ENCODE results near the gene FAM210A.
"Not testable (repeated sequence)": the region's sequence is repeated elsewhere in the genome, so short reads cannot be mapped to it uniquely, and the experiment has no call there.

FAM210A gene

DNA sequence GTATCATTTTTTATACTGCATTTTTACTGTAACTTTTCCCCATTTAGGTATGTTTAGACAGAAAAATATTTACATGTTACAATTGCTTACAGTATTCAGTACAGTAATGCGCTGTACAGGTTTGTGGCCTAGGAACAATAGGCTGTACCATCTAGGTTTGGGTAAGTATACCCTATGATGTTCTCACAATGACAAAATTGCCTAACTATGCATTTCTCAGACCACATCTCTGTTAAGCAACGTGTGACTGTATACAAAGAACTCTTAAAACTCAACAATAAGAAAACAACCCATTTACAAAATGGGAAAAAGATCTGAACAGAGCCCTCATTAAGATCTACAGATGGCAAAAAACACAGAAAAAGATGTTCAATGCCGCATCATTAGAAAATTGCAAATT is 29.4 kb downstream of the FAM210A start:
- no peak for FAIRE-seq

DNA sequence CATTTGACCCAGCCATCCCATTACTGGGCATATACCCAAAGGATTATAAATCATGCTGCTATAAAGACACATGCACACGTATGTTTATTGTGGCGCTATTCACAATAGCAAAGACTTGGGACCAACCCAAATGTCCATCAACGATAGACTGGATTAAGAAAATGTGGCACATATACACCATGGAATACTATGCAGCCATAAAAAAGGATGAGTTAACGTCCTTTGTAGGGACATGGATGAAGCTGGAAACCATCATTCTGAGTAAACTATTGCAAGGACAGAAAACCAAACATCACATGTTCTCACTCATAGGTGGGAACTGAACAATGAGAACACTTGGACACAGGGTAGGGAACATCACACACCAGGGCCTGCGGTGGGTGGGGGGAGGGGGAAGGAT is 31.0 kb downstream of the FAM210A start:
- FAIRE-seq = not testable (repeated sequence)

DNA sequence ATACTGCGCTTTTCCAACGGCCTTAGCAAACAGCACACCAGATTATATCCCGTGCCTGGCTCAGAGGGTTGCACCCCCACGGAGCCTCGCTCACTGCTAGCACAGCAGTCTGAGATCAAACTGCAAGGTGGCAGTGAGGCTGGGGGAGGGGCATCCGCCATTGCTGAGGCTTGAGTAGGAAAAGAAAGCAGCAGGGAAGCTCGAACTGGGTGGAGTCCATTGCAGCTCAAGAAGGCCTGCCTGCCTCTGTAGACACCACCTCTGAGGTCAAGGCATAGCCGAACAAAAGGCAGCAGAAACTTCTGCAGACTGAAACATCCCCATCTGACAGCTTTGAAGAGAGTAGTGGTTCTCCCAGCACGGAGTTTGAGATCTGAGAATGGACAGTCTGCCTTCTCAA is 36.3 kb downstream of the FAM210A start:
- not testable (repeated sequence) for FAIRE-seq

DNA sequence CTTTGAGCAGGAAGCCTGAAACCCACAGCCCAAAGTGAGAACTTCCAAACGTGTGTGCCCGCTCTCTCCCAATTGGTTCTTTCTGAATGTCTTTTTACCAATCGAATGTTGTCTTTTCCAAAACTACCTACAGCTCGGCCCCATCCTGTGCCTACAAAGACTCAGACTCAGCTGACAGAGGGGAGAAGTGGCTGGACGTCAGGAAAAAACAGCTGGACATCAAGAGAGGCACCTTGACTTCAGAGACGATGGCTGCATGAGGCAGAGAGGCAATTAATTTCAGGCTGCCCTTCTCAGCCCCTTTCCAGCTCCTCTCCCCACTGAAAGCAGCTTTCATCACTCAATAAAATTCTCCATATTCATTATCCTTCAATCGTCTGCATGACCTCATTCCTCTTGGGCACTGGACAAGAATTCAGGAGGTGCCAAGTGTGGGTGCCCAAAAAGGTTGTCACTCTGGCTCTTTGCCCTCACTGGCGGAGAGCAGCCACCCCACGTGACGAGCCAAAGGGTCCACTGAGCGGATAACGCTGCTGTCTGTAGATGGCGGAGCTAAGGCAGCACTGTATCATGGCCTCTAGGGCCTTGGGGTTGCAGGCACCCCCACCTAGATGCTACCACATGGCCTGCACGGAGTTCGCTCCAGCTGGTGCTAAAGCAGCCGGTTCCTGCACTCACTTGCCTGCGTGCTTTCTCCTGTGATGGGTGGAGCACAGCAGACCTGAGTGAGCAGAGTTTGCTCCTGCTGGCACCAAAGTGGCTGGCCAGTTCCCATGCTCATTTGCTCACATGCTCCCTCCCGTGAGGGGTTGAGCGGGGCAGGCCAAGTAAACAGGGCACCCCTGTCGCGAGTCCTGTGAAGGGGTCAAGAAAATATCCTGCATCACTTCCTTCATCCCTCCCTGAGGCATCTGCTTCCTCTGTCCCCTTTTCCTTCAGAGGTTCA is 37.9 kb downstream of the FAM210A start:
- no peak for FAIRE-seq

DNA sequence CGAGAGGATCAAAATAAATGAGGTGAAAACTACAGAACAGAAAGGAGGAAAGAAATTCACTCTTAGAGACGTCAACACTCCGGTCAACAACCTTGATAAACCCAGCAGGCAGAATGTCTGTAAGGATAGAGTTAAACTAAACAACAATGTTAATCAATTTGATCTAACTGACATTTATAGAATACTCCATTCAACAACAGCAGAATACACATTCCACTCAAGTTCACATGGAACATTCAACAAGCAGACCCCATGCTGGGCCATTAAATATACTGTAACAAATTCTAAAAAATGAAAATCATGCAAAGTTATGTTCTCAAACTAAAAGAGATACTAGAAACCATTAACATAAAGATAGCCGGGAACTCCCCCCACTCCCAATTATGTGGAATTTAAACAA is 41.8 kb downstream of the FAM210A start:
- no peak for FAIRE-seq

DNA sequence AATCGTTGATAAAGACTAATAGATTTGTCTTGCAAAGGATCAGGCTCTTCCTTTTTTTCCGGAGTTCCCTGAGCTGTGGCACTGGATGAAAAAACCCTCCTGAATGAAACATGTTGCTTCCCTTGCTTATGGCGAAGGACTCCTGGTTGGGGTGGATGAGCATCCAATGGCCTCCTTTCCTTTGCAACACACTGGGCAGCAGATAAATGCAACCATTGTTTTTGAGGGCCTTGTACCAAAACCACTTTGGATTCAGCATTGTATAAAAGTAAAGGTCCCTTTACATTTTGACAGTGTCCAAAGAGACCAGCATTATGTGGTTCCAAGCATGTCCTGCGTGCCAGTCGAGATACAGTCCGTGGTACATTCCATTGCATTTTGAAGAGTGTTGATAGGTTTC is 44.7 kb downstream of the FAM210A start:
- no peak for FAIRE-seq

DNA sequence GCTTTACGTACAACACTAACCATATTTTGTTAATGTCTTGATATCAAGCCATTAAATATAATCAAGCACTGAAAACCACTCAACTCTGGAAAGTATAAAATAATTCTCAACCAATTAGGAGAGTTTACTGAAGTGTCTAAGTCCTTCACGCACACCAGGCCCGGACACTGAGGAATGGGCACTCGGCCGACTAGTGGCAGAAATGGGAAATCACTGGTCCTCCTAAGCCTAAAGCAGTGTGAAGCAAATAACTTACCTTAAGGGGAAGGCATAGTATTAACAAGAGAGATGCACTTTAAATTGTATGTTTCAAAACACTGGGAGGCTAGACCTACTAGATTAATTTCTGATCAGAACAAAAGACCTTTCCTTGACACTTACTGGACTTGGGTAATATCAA is 45.7 kb downstream of the FAM210A start:
- FAIRE-seq = no peak

DNA sequence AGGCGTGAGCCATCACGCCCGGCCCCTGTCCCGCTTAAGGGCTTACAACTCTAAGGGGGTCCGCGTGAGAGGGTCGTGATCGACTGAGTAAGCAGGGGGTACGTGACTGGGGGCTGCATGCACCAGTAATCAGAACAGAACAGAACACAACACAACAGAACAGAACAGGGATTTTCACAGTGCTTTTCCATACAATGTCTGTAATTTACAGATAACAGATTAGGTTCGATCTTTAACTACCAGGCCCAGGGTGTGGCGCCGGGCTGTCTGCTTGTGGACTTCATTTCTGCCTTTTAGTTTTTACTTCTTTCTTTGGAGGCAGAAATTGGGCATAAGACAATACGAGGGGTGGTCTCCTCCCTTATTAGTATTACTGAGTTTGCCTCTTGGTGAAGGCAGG is 49.0 kb downstream of the FAM210A start:
- not testable (repeated sequence) for FAIRE-seq

DNA sequence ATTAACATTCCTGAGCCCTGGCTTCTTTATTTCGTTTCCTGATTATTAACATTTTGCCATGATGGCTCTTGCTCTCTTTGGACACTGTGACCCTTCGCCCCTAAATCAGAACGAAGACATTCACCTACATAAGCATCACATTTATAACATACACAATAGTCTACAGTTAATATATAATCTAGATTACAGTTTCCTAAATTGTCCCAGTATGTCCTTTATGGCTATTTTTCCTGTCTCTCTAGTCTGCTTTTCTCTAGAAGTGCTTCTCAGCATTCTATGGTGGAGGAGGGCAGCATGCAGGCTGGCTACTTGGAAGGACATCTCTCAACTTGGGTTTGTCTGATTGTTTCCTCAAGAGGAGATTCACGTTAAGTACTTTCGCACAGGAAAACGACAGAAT is 49.9 kb downstream of the FAM210A start:
- FAIRE-seq = no peak

DNA sequence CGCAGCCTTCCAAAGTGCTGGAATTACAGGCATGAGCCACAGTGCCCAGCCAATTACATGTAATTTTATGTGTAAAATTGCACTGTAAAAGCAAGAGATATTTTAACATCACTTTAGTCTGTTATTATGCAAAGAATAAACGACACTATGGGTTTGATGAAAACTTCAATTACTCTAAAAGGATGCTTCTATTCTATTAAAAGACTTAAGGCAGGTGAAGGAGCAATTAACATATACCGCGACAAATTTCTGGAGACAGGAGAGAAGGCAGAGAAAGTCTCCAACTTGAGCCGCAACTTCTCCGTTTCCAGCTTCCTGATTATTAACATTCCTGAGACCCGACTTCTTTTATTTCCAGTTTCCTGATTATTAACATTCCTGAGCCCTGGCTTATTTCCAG is 53.7 kb downstream of the FAM210A start:
- no peak for FAIRE-seq

DNA sequence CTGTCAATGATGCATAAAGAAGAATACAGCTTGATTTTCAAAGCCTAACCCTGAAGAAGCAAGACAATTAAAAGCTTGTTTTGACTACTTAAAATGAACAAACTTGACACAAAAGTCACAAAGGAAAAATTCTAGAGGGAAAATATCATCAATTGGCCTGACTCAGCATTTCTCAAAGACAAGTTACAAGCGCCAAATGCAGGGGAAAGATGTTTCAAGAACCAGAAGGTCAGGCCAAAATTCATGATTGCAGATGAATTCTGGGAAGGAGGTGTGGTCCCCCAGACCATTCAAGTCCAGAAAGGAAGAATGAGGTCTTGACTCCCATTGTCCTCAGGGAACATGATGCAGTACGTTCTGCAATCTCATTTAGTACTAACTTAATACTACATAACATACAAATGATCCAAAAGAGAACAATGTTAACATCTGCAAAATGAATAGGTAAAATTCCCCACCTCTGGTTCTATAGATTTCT is 64.5 kb downstream of the FAM210A start:
- no peak for FAIRE-seq

DNA sequence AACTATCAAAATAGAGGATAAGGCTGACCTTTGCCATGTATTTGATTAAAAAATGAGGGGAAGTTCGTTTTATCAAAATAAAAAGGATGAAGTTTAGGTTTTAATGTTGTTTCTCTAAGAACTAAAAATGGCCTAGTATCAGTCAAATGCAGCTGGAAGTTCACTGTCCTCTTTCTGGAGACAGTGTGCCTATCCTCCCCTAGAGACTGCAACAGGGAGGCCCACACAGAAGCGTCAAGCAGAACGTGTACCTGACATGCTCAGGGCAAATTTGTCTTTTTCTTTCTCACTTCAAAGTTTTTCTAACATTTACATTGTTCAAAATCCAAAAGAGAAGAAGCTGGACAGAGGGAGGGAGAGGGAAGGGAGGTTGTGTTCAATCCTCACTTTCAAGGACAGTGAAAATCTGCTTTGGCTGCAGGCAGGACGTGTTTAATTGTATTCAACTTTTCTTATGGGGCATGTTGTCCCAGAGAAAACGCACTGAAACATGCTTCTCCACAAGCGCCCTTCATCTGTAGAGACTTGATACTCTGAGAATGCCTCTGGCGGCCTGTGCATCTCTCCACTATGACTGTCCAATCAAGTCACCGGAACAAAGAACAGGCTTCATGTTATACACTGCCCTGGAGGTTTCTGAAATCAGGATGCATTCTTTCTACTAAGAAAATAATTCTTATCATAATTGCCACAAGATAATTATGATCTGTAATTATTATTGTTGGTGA is 65.1 kb downstream of the FAM210A start:
- no peak for FAIRE-seq

DNA sequence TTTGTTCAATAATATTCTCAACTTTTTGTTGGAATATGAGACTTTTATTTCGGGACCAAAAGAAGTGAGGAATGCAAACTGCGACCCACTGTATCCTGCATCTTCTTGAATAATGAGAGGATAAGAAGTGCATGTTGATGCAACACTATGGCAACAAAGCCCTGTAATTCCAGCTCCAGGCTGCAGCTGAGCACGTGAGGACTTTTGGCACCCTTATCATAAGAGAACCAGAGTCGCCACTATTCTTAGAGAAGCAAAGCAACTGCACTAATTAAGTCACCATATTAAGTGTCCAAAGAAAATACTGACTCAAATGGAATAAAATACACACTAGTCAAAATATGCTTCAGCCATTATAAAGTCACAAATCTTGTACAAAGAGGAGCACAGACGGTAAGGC is 65.8 kb downstream of the FAM210A start:
- no peak for FAIRE-seq

DNA sequence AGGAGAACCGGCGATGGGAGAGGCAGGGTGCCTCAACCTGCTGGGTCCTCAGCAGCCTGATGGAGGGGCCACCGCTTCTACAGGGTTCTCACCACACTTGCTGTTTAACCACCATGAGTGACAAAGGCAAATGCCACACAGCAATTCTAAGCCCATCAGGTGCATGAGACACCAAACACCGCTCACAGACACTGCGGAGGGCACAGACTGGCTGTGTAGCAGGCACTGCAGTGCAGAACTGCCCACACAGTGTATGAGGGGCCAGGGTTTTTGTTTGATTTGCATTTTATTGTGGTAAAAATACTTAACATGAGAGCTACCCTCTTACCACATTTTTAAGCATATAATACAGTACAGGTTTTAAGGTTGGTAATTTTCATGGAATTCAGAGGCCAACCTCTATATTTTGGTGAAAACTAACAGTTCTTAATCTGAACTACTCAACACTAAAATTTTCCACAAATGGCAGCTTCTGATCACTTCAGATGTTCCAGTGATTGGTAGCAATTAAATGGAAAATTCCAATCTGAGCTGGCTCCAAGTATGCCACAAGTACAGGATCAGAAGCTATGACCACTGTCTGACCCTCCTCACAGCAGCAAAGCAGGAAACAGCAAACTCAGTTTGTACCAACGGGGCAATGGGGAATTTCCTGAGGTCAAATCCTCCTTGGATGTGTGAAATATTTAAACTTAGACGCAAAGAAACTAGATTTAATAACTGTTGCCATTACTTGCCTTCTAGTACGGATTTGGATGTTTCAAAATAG is 67.7 kb downstream of the FAM210A start:
- no peak for FAIRE-seq

DNA sequence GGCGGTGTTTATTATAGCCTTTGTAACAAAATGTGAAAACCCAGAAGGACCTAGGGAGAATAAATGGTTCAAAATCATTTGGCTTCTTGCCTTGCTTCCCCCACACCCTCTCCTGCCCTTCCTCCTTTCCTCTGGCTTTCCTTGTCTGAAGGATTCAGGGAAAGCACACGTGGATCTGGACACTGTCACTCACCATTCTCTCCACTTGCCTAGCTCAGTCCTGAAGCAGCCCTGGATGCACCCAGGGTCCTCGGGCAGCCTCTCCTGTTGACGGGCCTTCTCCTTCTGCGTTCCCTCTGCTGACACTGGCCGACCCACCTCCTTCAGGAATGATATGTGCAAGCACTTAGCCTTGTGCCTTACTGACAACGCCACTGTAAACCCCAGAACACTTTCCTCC is 68.4 kb downstream of the FAM210A start:
- FAIRE-seq = no peak

DNA sequence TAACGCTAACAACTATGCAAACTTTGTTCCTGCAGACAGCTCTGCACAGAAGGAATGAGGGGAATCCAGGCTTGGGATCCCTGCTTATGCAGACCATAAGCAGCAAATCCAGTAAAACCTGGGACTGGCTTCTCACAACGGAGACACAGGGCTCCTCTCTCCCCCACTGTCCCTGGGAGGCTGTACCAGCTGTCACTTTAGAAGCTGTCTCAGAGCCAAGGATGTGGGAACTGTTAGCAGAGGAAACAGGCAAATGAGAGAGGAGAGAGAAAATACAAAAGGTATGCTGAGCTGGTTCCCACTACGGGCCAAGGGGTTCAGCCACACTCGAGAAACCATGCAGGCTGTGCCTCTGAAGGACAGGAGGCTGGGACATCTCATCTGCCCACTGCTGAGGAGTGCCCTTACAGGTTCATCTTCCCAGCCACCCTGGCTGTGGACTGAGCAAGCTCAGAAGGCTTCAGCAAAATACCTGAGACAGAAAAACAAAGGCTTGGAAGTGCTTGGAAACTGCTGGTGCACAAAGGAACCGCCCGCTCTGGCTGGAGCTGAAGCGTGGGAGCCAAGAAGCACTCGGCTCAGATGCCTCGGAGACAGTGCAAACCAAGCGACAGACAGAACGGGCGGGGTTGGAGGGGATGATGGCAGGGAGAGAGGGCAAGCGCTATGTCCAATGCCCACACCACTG is 72.5 kb downstream of the FAM210A start:
- no peak for FAIRE-seq

DNA sequence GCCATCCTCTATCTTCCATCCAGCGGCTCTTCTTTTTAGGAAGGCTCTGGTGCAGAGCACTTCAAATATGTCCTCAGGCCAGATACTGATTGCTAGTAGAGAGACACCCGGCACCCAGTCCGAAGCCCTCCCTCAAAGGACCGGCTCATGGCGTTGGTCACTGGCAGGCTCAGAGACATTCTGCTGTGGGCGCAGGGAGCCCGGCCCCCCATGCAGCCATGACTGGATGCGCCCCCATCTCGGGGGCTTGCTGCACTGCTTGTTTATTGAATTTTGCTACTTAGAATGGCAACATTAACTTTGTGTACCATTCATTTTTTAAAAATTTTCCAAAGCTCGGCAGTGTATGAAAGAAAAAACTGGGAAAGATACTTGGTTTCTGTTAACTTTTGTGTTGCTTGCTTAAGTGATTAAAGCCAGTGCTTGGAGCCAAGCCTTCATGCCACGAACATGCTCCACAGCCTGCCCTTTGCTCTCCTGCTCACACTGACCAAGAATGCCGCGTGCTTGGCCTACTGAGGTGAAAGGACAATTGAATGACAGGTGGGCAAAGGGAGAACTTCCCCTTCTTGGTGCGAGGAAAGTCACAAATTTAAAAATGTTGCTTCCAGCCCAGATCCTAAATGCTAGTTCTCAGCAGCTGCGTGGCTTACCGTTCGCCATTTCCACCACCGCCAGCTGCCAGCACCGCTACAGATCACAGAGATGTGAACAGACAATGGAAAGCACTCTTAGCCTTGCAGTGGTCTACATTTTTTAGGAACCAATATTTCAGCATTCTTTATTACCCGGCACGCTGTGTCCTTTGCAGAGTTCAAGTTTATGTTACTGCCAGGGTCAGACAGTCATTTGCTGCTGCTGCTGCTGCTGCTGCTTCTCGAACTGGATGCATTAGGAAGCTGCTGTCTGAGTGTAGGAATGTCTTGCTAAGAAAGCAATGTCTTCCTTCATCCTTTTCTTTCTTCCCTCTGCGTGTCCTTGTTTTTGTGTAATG is 76.7 kb downstream of the FAM210A start:
- no peak for FAIRE-seq

DNA sequence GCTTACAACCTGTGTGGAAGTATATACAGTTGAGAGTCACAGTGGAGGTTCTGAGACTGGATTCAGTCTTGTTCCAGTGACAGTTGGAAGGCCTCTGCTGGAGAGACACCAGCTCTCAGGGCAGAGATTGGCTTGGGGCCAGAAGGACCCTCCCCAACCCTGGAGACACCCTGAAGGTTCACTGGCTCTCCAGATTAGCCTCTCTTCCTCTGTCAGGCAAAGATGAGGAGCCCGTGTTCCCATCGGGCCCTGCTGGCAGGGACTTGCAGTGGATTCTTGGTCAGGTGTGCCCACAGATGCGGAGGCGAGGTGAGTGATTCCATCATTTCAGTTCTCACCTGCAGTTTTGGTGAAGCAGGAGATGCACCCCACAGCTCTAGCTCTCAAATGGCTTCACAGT is 78.6 kb downstream of the FAM210A start:
- no peak for FAIRE-seq

DNA sequence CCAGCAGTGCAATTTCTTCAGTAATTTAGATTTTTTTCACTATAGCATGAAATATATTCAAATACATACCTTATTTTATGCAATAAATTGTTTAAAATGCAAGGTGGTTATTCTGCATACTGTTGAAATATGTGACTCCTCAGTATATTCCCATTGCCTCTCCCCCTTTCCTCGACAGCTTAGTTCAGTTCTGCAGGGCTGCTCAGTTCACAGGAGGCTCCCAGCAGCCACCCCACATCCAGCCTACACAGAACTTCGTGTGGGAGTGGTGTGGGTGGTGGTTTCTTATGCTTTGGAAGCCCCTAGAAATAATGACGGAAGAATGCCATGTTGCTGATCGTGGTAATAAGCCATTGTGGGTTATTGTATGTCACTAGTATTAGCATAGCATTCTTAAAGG is 79.7 kb downstream of the FAM210A start:
- FAIRE-seq = no peak

DNA sequence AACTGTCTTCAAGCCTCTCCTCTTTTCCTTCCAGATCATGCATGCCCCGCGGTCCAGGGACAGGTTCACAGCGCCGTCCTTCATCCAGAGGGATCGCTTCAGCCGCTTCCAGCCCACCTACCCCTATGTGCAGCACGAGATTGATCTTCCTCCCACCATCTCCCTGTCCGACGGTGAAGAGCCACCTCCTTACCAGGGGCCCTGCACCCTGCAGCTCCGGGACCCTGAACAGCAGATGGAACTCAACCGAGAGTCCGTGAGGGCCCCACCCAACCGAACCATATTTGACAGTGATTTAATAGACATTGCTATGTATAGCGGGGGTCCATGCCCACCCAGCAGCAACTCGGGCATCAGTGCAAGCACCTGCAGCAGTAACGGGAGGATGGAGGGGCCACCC is 81.3 kb downstream of the FAM210A start:
- no peak for FAIRE-seq

DNA sequence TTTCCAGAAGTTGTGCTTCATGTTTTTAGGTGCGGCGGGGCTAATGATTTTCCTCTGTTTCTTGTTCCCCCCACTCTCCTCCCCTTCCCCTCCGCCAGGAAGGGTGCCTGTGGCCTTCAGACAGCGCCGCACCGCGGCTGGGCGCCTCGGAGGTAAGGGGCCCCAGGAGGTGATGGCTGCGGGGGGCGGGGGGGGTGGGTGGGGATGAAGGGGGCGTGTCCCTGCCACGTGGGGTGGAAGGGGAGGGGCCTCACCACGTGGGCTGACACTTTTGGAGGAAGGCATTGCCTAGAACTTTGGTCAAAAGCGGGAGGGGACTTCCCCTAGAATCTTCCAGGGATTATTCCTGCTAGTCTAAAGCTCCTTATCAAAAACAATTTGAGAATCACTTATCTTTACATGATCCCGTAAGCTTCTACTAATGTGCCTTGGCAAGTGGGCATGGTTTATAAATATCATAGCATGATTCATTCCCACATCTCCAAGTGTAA is 83.1 kb downstream of the FAM210A start:
- FAIRE-seq = no peak

Measured in A204.1 (cell line).